ENCODE results near the gene SULT1A1. TPM values are rescaled to one million over a fixed set of nuclear protein-coding genes. Genes with fewer than 3 reads are reported as not detected.
"Not testable (repeated sequence)": the region's sequence is repeated elsewhere in the genome, so short reads cannot be mapped to it uniquely, and the experiment has no call there.

Gene SULT1A1
- total RNA-seq, result 8.6 TPM
- 10 to 100 TPM in 2 of 4 donors, 1 to 10 TPM in 2; 6.4 to 19.2 (median 10.2) TPM for polyA plus RNA-seq

GRCh38 chr16:28609631-28610594 lies at the start of gene SULT1A1:
SULT1A1 (minus strand) TSS chr16:28610044; CDS start chr16:28608855, 1,189 bp downstream.
- H3K27me3 Mint-ChIP-seq, result no peaks in the 10 kb centered on the region
- no peak within 1 kb of the TSS for H3K4me3 ChIP-seq (ENCODE audit: low read depth, low read length)
- no peak within 1 kb of the TSS for H3K27ac ChIP-seq (ENCODE audit: insufficient read depth, low read length, poor library complexity, severe bottlenecking)
- ATAC-seq (ENCODE audit: low read depth in 2 of 2) (no peak), DNase-seq (peak in 1 of 3 donors; percentile 19)
- H3K27me3 ChIP-seq (ENCODE audit: control insufficient read depth, insufficient read depth, low read length), result no peaks in the 10 kb centered on the region
- no peaks in the 10 kb centered on the region for H3K9me3 ChIP-seq (ENCODE audit: control insufficient read depth in 2 of 2, low read length in 2 of 2)
- no peaks in the 10 kb centered on the region for H3K9me3 Mint-ChIP-seq
- H3K36me3 ChIP-seq (ENCODE audit: control insufficient read depth, insufficient read depth, low read length), result no peaks in the 10 kb centered on the region
- peaks cover 0 to 19% (median 12%) of the 10 kb centered on the region in 4 donors for H3K4me1 Mint-ChIP-seq
- peak within 1 kb of the TSS in 2 of 4 donors; percentile 22 to 63 for H3K4me3 Mint-ChIP-seq
- peaks cover 7% of the 10 kb centered on the region for H3K36me3 Mint-ChIP-seq
- H3K4me1 ChIP-seq (ENCODE audit: control insufficient read depth, insufficient read depth, low read length, poor library complexity, severe bottlenecking), result no peaks in the 10 kb centered on the region
- H3K27ac Mint-ChIP-seq, result peak within 1 kb of the TSS in 2 of 3 donors; percentile 52 to 87

GRCh38 chr16:28639959-28640358 lies 30.1 kb upstream of the SULT1A1 start:
- H3K4me3 ChIP-seq (ENCODE audit: low read depth, low read length); H3K4me1 ChIP-seq (ENCODE audit: control insufficient read depth, insufficient read depth, low read length, poor library complexity, severe bottlenecking); H3K27me3 Mint-ChIP-seq; H3K27ac Mint-ChIP-seq; H3K9me3 Mint-ChIP-seq; ATAC-seq (ENCODE audit: low read depth in 2 of 2); H3K4me1 Mint-ChIP-seq; DNase-seq; H3K9me3 ChIP-seq (ENCODE audit: control insufficient read depth in 2 of 2, low read length in 2 of 2); H3K36me3 ChIP-seq (ENCODE audit: control insufficient read depth, insufficient read depth, low read length); H3K27me3 ChIP-seq (ENCODE audit: control insufficient read depth, insufficient read depth, low read length); H3K36me3 Mint-ChIP-seq; H3K4me3 Mint-ChIP-seq; H3K27ac ChIP-seq (ENCODE audit: insufficient read depth, low read length, poor library complexity, severe bottlenecking): not testable (repeated sequence)

GRCh38 chr16:28638359-28638758 lies 28.5 kb upstream of the SULT1A1 start:
- not testable (repeated sequence) for H3K27ac ChIP-seq (ENCODE audit: insufficient read depth, low read length, poor library complexity, severe bottlenecking); H3K36me3 Mint-ChIP-seq; DNase-seq; H3K36me3 ChIP-seq (ENCODE audit: control insufficient read depth, insufficient read depth, low read length); H3K9me3 Mint-ChIP-seq; H3K9me3 ChIP-seq (ENCODE audit: control insufficient read depth in 2 of 2, low read length in 2 of 2); H3K27ac Mint-ChIP-seq; H3K27me3 ChIP-seq (ENCODE audit: control insufficient read depth, insufficient read depth, low read length); H3K27me3 Mint-ChIP-seq; H3K4me1 Mint-ChIP-seq; ATAC-seq (ENCODE audit: low read depth in 2 of 2); H3K4me3 ChIP-seq (ENCODE audit: low read depth, low read length); H3K4me3 Mint-ChIP-seq; H3K4me1 ChIP-seq (ENCODE audit: control insufficient read depth, insufficient read depth, low read length, poor library complexity, severe bottlenecking)

GRCh38 chr16:28637765-28638164 lies 27.9 kb upstream of the SULT1A1 start, which contains the start of gene NPIPB8:
NPIPB8 (plus strand) TSS chr16:28638065; CDS start chr16:28638361, 296 bp downstream.
- not testable (repeated sequence) for H3K4me3 ChIP-seq (ENCODE audit: low read depth, low read length); DNase-seq; H3K9me3 Mint-ChIP-seq; H3K4me1 Mint-ChIP-seq; H3K27ac ChIP-seq (ENCODE audit: insufficient read depth, low read length, poor library complexity, severe bottlenecking); H3K4me3 Mint-ChIP-seq; H3K36me3 Mint-ChIP-seq; ATAC-seq (ENCODE audit: low read depth in 2 of 2); H3K36me3 ChIP-seq (ENCODE audit: control insufficient read depth, insufficient read depth, low read length); H3K4me1 ChIP-seq (ENCODE audit: control insufficient read depth, insufficient read depth, low read length, poor library complexity, severe bottlenecking); H3K27me3 ChIP-seq (ENCODE audit: control insufficient read depth, insufficient read depth, low read length); H3K9me3 ChIP-seq (ENCODE audit: control insufficient read depth in 2 of 2, low read length in 2 of 2); H3K27ac Mint-ChIP-seq
- H3K27me3 Mint-ChIP-seq, result peaks cover 11% of the 10 kb centered on the region

- not testable (repeated sequence) for H3K9me3 Mint-ChIP-seq; H3K4me1 ChIP-seq (ENCODE audit: control insufficient read depth, insufficient read depth, low read length, poor library complexity, severe bottlenecking); H3K4me1 Mint-ChIP-seq
These were observed 26.4 kb upstream of the SULT1A1 start for GRCh38 chr16:28636093-28636823.

GRCh38 chr16:28630905-28631304 lies 21.1 kb upstream of the SULT1A1 start:
- not testable (repeated sequence) for H3K36me3 Mint-ChIP-seq; H3K4me1 ChIP-seq (ENCODE audit: control insufficient read depth, insufficient read depth, low read length, poor library complexity, severe bottlenecking); H3K27ac ChIP-seq (ENCODE audit: insufficient read depth, low read length, poor library complexity, severe bottlenecking); H3K4me3 Mint-ChIP-seq; H3K27me3 ChIP-seq (ENCODE audit: control insufficient read depth, insufficient read depth, low read length); H3K36me3 ChIP-seq (ENCODE audit: control insufficient read depth, insufficient read depth, low read length); H3K4me1 Mint-ChIP-seq; DNase-seq; H3K9me3 Mint-ChIP-seq; H3K9me3 ChIP-seq (ENCODE audit: control insufficient read depth in 2 of 2, low read length in 2 of 2); H3K4me3 ChIP-seq (ENCODE audit: low read depth, low read length); ATAC-seq (ENCODE audit: low read depth in 2 of 2); H3K27ac Mint-ChIP-seq
- H3K27me3 Mint-ChIP-seq, result peaks cover 14% of the 10 kb centered on the region

More at GRCh38 chr16:28636093-28636823, 26.4 kb upstream of the SULT1A1 start:
- H3K9me3 ChIP-seq (ENCODE audit: control insufficient read depth in 2 of 2, low read length in 2 of 2); H3K27me3 ChIP-seq (ENCODE audit: control insufficient read depth, insufficient read depth, low read length); H3K36me3 ChIP-seq (ENCODE audit: control insufficient read depth, insufficient read depth, low read length); H3K27ac ChIP-seq (ENCODE audit: insufficient read depth, low read length, poor library complexity, severe bottlenecking); ATAC-seq (ENCODE audit: low read depth in 2 of 2); DNase-seq; H3K4me3 Mint-ChIP-seq; H3K4me3 ChIP-seq (ENCODE audit: low read depth, low read length); H3K36me3 Mint-ChIP-seq; H3K27ac Mint-ChIP-seq: not testable (repeated sequence)
- H3K27me3 Mint-ChIP-seq, result peaks cover 15% of the 10 kb centered on the region

- Histone ChIP-seq H3K36me3 (ENCODE audit: control insufficient read depth, insufficient read depth, low read length) (no peaks in the 10 kb centered on the region), H3K27me3 (ENCODE audit: control insufficient read depth, insufficient read depth, low read length) (no peaks in the 10 kb centered on the region), H3K27ac (ENCODE audit: insufficient read depth, low read length, poor library complexity, severe bottlenecking) (no peak overlapping the region), H3K4me3 (ENCODE audit: low read depth, low read length) (no peak overlapping the region), H3K4me1 (ENCODE audit: control insufficient read depth, insufficient read depth, low read length, poor library complexity, severe bottlenecking) (peaks cover 10% of the 10 kb centered on the region), H3K9me3 (ENCODE audit: control insufficient read depth in 2 of 2, low read length in 2 of 2) (no peaks in the 10 kb centered on the region)
- H3K4me1 Mint-ChIP-seq, result peaks cover 7 to 30% (median 18%) of the 10 kb centered on the region in 4 donors
- ATAC-seq (ENCODE audit: low read depth in 2 of 2) (peak; percentile 92 to 96), DNase-seq (peak; percentile 38 to 82 (median 70))
- H3K36me3 Mint-ChIP-seq, result peaks cover 4% of the 10 kb centered on the region
- peaks cover 0 to 6% (median 0%) of the 10 kb centered on the region in 7 donors for H3K9me3 Mint-ChIP-seq
- peak overlapping the region in 1 of 3 donors; percentile 86 for H3K27ac Mint-ChIP-seq
- peaks cover 5% of the 10 kb centered on the region for H3K27me3 Mint-ChIP-seq
- H3K4me3 Mint-ChIP-seq, result peak overlapping the region; percentile 70 to 93 (median 86)
These were observed 13.4 kb upstream of the SULT1A1 start for GRCh38 chr16:28623172-28623711.
